Mucosa of descending colon (tissue), 3 donors: Measurements from ENCODE around the gene BEND5. TPM values are rescaled to one million over a fixed set of nuclear protein-coding genes. Genes with fewer than 3 reads are reported as not detected.
A peak's percentile ranks its signal among the peaks of the same experiment; 100 is the strongest.

ENCODE experiments used
- ATAC-seq: fragments of 200-7000 bp; cut with Tn5 transposase; one replicate; pipeline ENCODE4 v1.9.1; 2020; ENCODE audit warnings: mild to moderate bottlenecking, moderate library complexity
- DNase-seq, 3 donors: peaks; one replicate each; pipeline ENCODE4 v3.0.0-alpha.2; 2020
- H3K36me3 ChIP-seq: fragments of 200-600 bp; one replicate; pipeline ENCODE4 v1.8.0; 2021; ENCODE audit warnings: low read depth, mild to moderate bottlenecking
- H3K4me1 ChIP-seq: fragments of 200-600 bp; one replicate; pipeline ENCODE4 v1.8.0; 2021; ENCODE audit warnings: low read depth, mild to moderate bottlenecking
- H3K4me3 ChIP-seq: fragments of 200-600 bp; one replicate; pipeline ENCODE4 v1.8.0; 2021; ENCODE audit warnings: mild to moderate bottlenecking
- H3K9me3 ChIP-seq: fragments of 200-600 bp; one replicate; pipeline ENCODE4 v1.8.0; 2021; ENCODE audit warnings: mild to moderate bottlenecking
- intact Hi-C, 2 donors: fragments of 100-400 bp; cut with DNase I in 1 of 2; cut with micrococcal nuclease in 1 of 2; formaldehyde crosslinking; loops; one replicate each; pipeline versions ENCODE4 v1.11.0 to v1.11.1; 2022; cut with DNase I, micrococcal nuclease
- total RNA-seq, 3 donors: library from RNA; stranded (reverse); fragmentation: NEBNext Ultra II Directional in 2 of 3; extraction: Animal tissue kit (Norgen Biotek cat#: 25700) in 2 of 3; gene quantifications; one replicate each; pipeline versions ENCODE4 v1.2.1 to v1.2.4, GENCODE V29; 2021 to 2023
- TF ChIP-seq, protein P1 (sequence below): fragments of 200-600 bp; IDR thresholded peaks from one replicate; pipeline ENCODE4 v1.8.0; 2022; ENCODE audit warnings: antibody characterized with exemption, mild to moderate bottlenecking
- donor health status: DM: no; HTN: no; CAD: no; lungs with moderate emphysema.
- donor health status: DM: no; HTN: no; CAD: no.
- donor health status: DM: no; HTN: yes; CAD: no.

BEND5 gene
- total RNA-seq, 3 donors from 2014 or later: 1.9 to 9.1 (median 2.1) TPM

DNA sequence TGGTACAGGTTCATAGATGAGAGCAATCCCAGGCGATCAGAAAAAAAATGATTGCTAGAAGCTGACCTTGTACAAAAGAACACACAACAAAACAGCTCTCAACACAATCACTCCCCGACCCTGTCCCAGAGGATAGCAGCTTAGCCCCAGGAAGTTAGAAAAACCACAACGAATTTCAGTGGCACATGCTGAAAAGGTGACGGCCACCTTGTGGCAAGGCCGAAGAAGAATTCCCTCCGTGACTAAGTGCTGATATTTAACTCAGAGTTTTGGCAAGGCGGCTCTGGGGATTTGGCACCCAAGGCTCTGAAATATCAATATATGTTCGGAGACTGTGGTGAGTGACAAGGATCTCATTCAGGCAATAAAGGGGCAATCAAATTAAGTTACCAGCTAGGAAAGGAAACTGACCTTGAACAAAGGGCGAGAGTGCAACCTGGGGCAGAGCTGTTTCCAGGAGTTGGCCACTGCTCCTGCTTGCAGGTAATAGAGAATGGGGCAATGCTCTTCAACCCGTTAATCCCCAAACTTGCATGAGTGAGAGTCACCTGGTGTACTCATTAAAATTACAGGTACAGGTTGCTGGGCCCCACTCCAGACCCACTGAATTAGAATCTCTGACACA, 96.2 kb downstream of the BEND5 start:
- Histone ChIP-seq H3K4me3 (no peak overlapping the region), H3K4me1 (no peaks in the 10 kb centered on the region), H3K9me3 (no peaks in the 10 kb centered on the region), H3K36me3 (no peaks in the 10 kb centered on the region)
- DNase-seq: no peak
- intact Hi-C loops: no loop called here
- TF ChIP-seq, protein P1, sequence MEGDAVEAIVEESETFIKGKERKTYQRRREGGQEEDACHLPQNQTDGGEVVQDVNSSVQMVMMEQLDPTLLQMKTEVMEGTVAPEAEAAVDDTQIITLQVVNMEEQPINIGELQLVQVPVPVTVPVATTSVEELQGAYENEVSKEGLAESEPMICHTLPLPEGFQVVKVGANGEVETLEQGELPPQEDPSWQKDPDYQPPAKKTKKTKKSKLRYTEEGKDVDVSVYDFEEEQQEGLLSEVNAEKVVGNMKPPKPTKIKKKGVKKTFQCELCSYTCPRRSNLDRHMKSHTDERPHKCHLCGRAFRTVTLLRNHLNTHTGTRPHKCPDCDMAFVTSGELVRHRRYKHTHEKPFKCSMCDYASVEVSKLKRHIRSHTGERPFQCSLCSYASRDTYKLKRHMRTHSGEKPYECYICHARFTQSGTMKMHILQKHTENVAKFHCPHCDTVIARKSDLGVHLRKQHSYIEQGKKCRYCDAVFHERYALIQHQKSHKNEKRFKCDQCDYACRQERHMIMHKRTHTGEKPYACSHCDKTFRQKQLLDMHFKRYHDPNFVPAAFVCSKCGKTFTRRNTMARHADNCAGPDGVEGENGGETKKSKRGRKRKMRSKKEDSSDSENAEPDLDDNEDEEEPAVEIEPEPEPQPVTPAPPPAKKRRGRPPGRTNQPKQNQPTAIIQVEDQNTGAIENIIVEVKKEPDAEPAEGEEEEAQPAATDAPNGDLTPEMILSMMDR: no peak
- ATAC-seq: peak; percentile 9

DNA sequence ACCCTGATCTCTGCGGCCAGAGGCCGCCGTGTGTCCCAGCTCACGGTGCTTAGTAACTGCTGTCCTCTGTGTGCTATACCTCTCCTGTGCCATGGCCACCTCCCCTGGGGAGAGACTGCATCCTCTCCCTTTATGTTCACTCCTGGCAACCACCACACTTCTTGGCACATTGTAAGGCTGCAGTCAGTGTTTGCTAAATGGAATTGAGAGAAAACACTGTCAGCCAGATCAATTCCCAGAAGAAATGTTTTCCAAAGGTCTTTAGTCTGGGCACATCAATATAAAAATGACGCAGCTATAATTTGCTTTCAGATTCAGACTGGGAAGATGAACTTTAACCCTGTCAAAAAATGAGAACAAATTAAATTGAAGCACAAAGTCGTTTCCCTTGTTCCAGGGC, 96.8 kb downstream of the BEND5 start:
- TF ChIP-seq, protein P1: no peak
- DNase-seq: no peak
- intact Hi-C loops: loop anchor here in 1 of 2 donors (10.0 kb wide), 1 partner anchor 135 kb away; no protein-coding TSS in a partner anchor
- Histone ChIP-seq H3K4me3 (no peak overlapping the region), H3K9me3 (no peaks in the 10 kb centered on the region), H3K36me3 (no peaks in the 10 kb centered on the region), H3K4me1 (no peaks in the 10 kb centered on the region)
- no peak for ATAC-seq

DNA sequence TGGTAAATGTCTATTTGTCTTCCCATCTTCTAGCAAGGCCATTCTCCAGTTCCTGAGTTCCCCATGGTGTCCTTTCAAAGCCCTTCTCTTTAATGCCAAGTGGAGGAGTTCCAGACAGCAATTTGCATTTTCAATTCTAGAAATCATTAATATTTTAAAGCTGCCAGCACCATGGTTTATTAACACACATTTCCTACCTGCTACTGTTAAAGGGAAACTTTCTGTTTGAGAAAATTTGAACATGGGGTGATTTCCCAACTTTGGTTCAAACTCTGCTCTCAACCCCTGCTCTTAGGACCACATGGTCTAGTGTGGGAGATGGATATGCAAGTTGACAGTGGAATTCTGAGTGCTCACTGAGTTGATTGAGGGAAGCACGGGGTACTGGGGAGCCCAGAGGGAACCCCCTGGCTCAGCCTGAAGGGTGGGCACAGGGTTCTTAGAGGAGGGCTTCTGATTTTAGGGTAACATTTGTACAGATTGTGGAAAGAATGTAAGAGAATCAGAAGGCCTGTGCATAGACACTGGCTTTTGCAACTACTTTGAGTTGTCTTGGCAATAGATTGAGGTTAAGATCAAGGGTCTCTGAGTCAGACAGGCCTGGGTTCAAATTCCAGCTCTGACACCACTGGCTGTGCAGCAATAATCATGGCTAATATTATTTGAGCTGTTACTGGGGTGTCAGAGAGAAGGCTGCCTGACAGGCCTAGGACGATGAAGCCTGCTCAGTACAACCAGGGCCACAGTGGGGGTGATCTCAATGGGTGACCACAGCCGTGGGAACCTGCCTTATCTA, 97.8 kb downstream of the BEND5 start:
- DNase-seq (no peak), ATAC-seq (no peak)
- Histone ChIP-seq H3K9me3 (no peaks in the 10 kb centered on the region), H3K36me3 (no peaks in the 10 kb centered on the region), H3K4me1 (no peaks in the 10 kb centered on the region), H3K4me3 (no peak overlapping the region)
- intact Hi-C loops: loop anchor here in 1 of 2 donors (10.0 kb wide), 1 partner anchor 136 kb away; no protein-coding TSS in a partner anchor
- TF ChIP-seq, protein P1: no peak
